WTC11 (cell line): ENCODE results near the gene MKX. TPM values are rescaled to one million over a fixed set of nuclear protein-coding genes. Genes with fewer than 3 reads are reported as not detected.

Experiments used
- ATAC-seq: fragments of 200-7000 bp; cut with Tn5 transposase; 2 replicates; pipeline ENCODE4 v1.10.0; 2021; ENCODE audit warnings: mild to moderate bottlenecking, moderate library complexity
- CTCF ChIA-PET: fragments of 300-600 bp; sonication (Branson Sonifier 250); formaldehyde crosslinking; loops from one replicate; lab custom pipeline; 2021; ENCODE audit warnings: antibody characterized with exemption; lab: Charles Lee
- POLR2A ChIA-PET: fragments of 350-600 bp; sonication (Branson Sonifier 250); formaldehyde crosslinking; loops from one replicate; lab custom pipeline; 2021; ENCODE audit warnings: antibody characterized with exemption; lab: Charles Lee
- DNase-seq: peaks from one replicate; pipeline ENCODE4 v3.0.0; 2021; ENCODE audit warnings: low spot score
- H3K27ac Mint-ChIP-seq: 2 replicates; pipeline ENCODE4 v1.8.0; 2021; ENCODE audit warnings: mixed read lengths
- H3K27me3 Mint-ChIP-seq: 2 replicates; pipeline ENCODE4 v1.8.0; 2021; ENCODE audit warnings: low read depth, mild to moderate bottlenecking, moderate library complexity, mixed read lengths
- H3K36me3 Mint-ChIP-seq: 2 replicates; pipeline ENCODE4 v1.8.0; 2021; ENCODE audit warnings: mixed read lengths
- H3K4me1 Mint-ChIP-seq: 2 replicates; pipeline ENCODE4 v1.8.0; 2022; ENCODE audit warnings: mixed read lengths
- H3K4me3 Mint-ChIP-seq: 2 replicates; pipeline ENCODE4 v1.8.0; 2021; ENCODE audit warnings: mild to moderate bottlenecking, moderate library complexity, mixed read lengths
- H3K9me3 Mint-ChIP-seq: 2 replicates; pipeline ENCODE4 v1.8.0; 2021; ENCODE audit warnings: mixed read lengths
- ELF4 ChIP-seq: sonication (generic); formaldehyde crosslinking; IDR thresholded peaks from 2 replicates; pipeline ENCODE4 v1.8.1; 2022; ENCODE audit warnings: low read depth, mild to moderate bottlenecking, moderate library complexity, missing genetic modification reagents
- EMX1 ChIP-seq: fragments of 250-450 bp; sonication (Bioruptor Pico); IDR thresholded peaks from 2 replicates; pipeline ENCODE4 v1.8.0; 2021; ENCODE audit warnings: mild to moderate bottlenecking
- ESRRA ChIP-seq: sonication (generic); formaldehyde crosslinking; IDR thresholded peaks from 2 replicates; pipeline ENCODE4 v1.8.1; 2022; ENCODE audit warnings: mild to moderate bottlenecking, missing genetic modification reagents, borderline replicate concordance
- ZNF423 ChIP-seq: fragments of 250-450 bp; sonication (Bioruptor Pico); IDR thresholded peaks from 2 replicates; pipeline ENCODE4 v2.1.2; 2022; ENCODE audit warnings: mild to moderate bottlenecking, moderate library complexity
- total RNA-seq: library from RNA; stranded (reverse); gene quantifications from 3 replicates; pipeline ENCODE4 v1.2.3, GENCODE V29; 2021
- TF ChIP-seq, protein P1 (sequence below): sonication (generic); formaldehyde crosslinking; IDR thresholded peaks from 2 replicates; pipeline ENCODE4 v1.8.1; 2022; ENCODE audit warnings: mild to moderate bottlenecking, missing genetic modification reagents, moderate library complexity, borderline replicate concordance
- TF ChIP-seq, protein P2 (sequence below): sonication (generic); formaldehyde crosslinking; IDR thresholded peaks from 2 replicates; pipeline ENCODE4 v1.8.0; 2022; ENCODE audit warnings: missing genetic modification reagents
- TF ChIP-seq, protein P3 (sequence below): sonication (generic); formaldehyde crosslinking; IDR thresholded peaks from 2 replicates; pipeline ENCODE4 v1.8.0; 2023; ENCODE audit warnings: missing genetic modification reagents, mild to moderate bottlenecking, borderline replicate concordance
- TF ChIP-seq, protein P4 (sequence below): sonication (generic); formaldehyde crosslinking; IDR thresholded peaks from 2 replicates; pipeline ENCODE4 v1.8.0; 2023; ENCODE audit warnings: missing genetic modification reagents
- TF ChIP-seq, protein P5 (sequence below): sonication (generic); formaldehyde crosslinking; IDR thresholded peaks from 2 replicates; pipeline ENCODE4 v1.8.1; 2022; ENCODE audit warnings: low read depth, missing genetic modification reagents, borderline replicate concordance
- TF ChIP-seq, protein P6 (sequence below): sonication (generic); formaldehyde crosslinking; IDR thresholded peaks from 2 replicates; pipeline ENCODE4 v1.8.1; 2023; ENCODE audit warnings: mild to moderate bottlenecking, missing genetic modification reagents
- TF ChIP-seq, protein P7 (sequence below): fragments of 250-450 bp; sonication (Bioruptor Pico); IDR thresholded peaks from 2 replicates; pipeline ENCODE4 v1.9.0; 2021; ENCODE audit warnings: mild to moderate bottlenecking, borderline replicate concordance

Gene MKX
- total RNA-seq, 1 experiment from 2014 or later: 1.2 TPM

DNA sequence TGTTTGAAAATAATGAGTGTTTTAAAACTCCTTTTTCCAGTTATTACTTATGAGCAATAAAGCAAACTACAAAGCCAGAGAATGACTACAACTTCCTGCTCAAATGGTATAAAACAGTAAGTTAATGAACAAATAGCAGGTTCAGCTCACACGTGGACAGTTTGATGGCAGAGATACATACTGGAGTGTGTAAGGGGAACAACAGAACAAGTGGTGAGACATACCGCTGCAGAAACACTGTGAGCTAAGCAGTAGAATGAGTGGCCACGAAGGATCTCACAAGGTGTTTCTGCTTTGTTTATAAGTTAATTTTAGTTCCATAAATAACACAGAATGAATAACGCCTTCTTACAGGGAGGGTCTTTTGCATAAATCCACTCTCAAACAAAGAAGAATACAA is 3.0 kb upstream of the MKX start (continued):
- TF ChIP-seq, protein P1, sequence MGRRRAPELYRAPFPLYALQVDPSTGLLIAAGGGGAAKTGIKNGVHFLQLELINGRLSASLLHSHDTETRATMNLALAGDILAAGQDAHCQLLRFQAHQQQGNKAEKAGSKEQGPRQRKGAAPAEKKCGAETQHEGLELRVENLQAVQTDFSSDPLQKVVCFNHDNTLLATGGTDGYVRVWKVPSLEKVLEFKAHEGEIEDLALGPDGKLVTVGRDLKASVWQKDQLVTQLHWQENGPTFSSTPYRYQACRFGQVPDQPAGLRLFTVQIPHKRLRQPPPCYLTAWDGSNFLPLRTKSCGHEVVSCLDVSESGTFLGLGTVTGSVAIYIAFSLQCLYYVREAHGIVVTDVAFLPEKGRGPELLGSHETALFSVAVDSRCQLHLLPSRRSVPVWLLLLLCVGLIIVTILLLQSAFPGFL (CRISPR knock-in tag): no peak

DNA sequence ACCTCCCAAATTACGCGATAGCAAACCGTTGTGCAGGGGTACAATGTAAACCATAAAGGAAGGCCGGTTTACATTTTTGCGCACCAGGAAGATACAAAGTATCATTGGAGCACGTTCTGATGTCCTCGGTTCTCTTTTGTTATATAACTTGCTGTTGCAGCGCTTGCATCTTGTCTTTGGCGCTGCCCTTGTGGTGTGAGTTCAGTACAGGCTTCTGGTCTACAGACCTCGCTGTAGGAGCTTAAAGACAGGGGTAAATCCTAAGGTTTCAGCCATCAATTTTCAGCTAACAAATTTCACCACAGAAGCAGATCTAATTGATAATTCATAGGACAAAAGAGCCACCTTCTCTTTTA is 1.5 kb upstream of the MKX start:
- Mint-ChIP-seq H3K27me3 (peaks cover 91% of the 10 kb centered on the region), H3K9me3 (no peaks in the 10 kb centered on the region), H3K4me1 (peaks cover 23% of the 10 kb centered on the region), H3K27ac (no peak overlapping the region), H3K36me3 (no peaks in the 10 kb centered on the region), H3K4me3 (peak overlapping the region; percentile 92)
- CTCF ChIA-PET: interaction anchor here (0.6 to 2.0 kb wide), 6 partner anchors 24 to 646 kb away, joined by 3 to 9 read pairs (median 5); no protein-coding TSS in a partner anchor
- POLR2A ChIA-PET: interaction anchor here (0.7 kb wide), 1 partner anchor 25 kb away, joined by 3 read pairs; no protein-coding TSS in a partner anchor
- ATAC-seq (no peak), DNase-seq (peak; percentile 20)
- TF ChIP-seq, protein P2, sequence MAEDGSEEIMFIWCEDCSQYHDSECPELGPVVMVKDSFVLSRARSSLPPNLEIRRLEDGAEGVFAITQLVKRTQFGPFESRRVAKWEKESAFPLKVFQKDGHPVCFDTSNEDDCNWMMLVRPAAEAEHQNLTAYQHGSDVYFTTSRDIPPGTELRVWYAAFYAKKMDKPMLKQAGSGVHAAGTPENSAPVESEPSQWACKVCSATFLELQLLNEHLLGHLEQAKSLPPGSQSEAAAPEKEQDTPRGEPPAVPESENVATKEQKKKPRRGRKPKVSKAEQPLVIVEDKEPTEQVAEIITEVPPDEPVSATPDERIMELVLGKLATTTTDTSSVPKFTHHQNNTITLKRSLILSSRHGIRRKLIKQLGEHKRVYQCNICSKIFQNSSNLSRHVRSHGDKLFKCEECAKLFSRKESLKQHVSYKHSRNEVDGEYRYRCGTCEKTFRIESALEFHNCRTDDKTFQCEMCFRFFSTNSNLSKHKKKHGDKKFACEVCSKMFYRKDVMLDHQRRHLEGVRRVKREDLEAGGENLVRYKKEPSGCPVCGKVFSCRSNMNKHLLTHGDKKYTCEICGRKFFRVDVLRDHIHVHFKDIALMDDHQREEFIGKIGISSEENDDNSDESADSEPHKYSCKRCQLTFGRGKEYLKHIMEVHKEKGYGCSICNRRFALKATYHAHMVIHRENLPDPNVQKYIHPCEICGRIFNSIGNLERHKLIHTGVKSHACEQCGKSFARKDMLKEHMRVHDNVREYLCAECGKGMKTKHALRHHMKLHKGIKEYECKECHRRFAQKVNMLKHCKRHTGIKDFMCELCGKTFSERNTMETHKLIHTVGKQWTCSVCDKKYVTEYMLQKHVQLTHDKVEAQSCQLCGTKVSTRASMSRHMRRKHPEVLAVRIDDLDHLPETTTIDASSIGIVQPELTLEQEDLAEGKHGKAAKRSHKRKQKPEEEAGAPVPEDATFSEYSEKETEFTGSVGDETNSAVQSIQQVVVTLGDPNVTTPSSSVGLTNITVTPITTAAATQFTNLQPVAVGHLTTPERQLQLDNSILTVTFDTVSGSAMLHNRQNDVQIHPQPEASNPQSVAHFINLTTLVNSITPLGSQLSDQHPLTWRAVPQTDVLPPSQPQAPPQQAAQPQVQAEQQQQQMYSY (CRISPR knock-in tag): no peak
- no peak for TF ChIP-seq ZNF423
- TF ChIP-seq, protein P3, sequence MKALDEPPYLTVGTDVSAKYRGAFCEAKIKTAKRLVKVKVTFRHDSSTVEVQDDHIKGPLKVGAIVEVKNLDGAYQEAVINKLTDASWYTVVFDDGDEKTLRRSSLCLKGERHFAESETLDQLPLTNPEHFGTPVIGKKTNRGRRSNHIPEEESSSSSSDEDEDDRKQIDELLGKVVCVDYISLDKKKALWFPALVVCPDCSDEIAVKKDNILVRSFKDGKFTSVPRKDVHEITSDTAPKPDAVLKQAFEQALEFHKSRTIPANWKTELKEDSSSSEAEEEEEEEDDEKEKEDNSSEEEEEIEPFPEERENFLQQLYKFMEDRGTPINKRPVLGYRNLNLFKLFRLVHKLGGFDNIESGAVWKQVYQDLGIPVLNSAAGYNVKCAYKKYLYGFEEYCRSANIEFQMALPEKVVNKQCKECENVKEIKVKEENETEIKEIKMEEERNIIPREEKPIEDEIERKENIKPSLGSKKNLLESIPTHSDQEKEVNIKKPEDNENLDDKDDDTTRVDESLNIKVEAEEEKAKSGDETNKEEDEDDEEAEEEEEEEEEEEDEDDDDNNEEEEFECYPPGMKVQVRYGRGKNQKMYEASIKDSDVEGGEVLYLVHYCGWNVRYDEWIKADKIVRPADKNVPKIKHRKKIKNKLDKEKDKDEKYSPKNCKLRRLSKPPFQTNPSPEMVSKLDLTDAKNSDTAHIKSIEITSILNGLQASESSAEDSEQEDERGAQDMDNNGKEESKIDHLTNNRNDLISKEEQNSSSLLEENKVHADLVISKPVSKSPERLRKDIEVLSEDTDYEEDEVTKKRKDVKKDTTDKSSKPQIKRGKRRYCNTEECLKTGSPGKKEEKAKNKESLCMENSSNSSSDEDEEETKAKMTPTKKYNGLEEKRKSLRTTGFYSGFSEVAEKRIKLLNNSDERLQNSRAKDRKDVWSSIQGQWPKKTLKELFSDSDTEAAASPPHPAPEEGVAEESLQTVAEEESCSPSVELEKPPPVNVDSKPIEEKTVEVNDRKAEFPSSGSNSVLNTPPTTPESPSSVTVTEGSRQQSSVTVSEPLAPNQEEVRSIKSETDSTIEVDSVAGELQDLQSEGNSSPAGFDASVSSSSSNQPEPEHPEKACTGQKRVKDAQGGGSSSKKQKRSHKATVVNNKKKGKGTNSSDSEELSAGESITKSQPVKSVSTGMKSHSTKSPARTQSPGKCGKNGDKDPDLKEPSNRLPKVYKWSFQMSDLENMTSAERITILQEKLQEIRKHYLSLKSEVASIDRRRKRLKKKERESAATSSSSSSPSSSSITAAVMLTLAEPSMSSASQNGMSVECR: no peak
- TF ChIP-seq ELF4 (CRISPR knock-in tag): no peak
- TF ChIP-seq, protein P4, sequence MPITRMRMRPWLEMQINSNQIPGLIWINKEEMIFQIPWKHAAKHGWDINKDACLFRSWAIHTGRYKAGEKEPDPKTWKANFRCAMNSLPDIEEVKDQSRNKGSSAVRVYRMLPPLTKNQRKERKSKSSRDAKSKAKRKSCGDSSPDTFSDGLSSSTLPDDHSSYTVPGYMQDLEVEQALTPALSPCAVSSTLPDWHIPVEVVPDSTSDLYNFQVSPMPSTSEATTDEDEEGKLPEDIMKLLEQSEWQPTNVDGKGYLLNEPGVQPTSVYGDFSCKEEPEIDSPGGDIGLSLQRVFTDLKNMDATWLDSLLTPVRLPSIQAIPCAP (CRISPR knock-in tag): no peak
- TF ChIP-seq, protein P5, sequence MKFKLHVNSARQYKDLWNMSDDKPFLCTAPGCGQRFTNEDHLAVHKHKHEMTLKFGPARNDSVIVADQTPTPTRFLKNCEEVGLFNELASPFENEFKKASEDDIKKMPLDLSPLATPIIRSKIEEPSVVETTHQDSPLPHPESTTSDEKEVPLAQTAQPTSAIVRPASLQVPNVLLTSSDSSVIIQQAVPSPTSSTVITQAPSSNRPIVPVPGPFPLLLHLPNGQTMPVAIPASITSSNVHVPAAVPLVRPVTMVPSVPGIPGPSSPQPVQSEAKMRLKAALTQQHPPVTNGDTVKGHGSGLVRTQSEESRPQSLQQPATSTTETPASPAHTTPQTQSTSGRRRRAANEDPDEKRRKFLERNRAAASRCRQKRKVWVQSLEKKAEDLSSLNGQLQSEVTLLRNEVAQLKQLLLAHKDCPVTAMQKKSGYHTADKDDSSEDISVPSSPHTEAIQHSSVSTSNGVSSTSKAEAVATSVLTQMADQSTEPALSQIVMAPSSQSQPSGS (CRISPR knock-in tag): no peak

DNA sequence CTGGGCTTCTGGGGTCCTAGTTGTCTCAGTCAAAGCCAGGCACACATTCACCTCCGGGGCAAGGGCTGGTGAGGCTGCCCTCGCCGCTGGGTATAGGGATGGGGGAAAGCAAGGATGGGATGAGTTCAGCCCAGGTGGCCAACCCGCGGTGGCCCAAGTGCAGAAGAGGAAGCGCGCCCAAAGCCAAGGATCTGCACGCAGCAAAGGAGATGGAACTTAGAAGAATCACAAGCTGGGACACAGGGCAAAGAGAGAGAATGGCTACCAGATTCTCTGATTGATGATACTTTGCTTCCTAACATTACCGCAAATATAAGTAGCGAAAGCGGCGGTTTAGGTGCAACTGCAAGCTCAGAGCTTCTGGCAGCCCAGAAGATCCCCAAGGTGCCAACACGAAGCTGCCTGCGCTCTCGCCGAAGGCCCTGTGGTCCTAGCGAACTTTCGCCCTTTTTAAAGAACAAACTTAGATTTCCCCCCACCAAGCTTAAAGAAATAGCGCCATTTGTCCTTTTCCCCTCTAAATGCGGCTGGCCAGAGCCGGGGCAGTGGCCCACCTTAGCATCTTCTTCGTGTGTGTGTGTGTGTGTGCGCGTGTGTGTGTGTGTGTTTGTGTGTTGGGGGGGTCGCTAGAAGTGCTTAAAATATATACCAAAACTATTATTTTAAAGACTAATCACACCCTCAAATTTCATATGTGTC is 927 bp upstream of the MKX start:
- no peak overlapping the region for H3K27ac Mint-ChIP-seq
- peaks cover 91% of the 10 kb centered on the region for H3K27me3 Mint-ChIP-seq
- no peaks in the 10 kb centered on the region for H3K36me3 Mint-ChIP-seq
- H3K4me3 Mint-ChIP-seq: peak overlapping the region; percentile 92
- peak; percentile 0; the same call in 1 of the 2 replicates for ATAC-seq
- H3K9me3 Mint-ChIP-seq: no peaks in the 10 kb centered on the region
- CTCF ChIA-PET: interaction anchor here (0.6 to 2.0 kb wide), 7 partner anchors 23 to 647 kb away, joined by 3 to 9 read pairs (median 3); no protein-coding TSS in a partner anchor
- H3K4me1 Mint-ChIP-seq: peaks cover 23% of the 10 kb centered on the region
- peak; percentile 16 for DNase-seq
- POLR2A ChIA-PET: interaction anchor here (0.6 to 0.7 kb wide), 2 partner anchors 24 to 249 kb away, joined by 3 read pairs; no protein-coding TSS in a partner anchor
- TF ChIP-seq, protein P6, sequence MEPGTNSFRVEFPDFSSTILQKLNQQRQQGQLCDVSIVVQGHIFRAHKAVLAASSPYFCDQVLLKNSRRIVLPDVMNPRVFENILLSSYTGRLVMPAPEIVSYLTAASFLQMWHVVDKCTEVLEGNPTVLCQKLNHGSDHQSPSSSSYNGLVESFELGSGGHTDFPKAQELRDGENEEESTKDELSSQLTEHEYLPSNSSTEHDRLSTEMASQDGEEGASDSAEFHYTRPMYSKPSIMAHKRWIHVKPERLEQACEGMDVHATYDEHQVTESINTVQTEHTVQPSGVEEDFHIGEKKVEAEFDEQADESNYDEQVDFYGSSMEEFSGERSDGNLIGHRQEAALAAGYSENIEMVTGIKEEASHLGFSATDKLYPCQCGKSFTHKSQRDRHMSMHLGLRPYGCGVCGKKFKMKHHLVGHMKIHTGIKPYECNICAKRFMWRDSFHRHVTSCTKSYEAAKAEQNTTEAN (CRISPR knock-in tag): no peak
- TF ChIP-seq, protein P7, sequence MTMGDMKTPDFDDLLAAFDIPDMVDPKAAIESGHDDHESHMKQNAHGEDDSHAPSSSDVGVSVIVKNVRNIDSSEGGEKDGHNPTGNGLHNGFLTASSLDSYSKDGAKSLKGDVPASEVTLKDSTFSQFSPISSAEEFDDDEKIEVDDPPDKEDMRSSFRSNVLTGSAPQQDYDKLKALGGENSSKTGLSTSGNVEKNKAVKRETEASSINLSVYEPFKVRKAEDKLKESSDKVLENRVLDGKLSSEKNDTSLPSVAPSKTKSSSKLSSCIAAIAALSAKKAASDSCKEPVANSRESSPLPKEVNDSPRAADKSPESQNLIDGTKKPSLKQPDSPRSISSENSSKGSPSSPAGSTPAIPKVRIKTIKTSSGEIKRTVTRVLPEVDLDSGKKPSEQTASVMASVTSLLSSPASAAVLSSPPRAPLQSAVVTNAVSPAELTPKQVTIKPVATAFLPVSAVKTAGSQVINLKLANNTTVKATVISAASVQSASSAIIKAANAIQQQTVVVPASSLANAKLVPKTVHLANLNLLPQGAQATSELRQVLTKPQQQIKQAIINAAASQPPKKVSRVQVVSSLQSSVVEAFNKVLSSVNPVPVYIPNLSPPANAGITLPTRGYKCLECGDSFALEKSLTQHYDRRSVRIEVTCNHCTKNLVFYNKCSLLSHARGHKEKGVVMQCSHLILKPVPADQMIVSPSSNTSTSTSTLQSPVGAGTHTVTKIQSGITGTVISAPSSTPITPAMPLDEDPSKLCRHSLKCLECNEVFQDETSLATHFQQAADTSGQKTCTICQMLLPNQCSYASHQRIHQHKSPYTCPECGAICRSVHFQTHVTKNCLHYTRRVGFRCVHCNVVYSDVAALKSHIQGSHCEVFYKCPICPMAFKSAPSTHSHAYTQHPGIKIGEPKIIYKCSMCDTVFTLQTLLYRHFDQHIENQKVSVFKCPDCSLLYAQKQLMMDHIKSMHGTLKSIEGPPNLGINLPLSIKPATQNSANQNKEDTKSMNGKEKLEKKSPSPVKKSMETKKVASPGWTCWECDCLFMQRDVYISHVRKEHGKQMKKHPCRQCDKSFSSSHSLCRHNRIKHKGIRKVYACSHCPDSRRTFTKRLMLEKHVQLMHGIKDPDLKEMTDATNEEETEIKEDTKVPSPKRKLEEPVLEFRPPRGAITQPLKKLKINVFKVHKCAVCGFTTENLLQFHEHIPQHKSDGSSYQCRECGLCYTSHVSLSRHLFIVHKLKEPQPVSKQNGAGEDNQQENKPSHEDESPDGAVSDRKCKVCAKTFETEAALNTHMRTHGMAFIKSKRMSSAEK (CRISPR knock-in tag): no peak
- TF ChIP-seq EMX1 (CRISPR knock-in tag): no peak
- no peak for TF ChIP-seq ESRRA
